WTC11 (cell line): Measurements from ENCODE around the gene SHTN1. TPM values are rescaled to one million over a fixed set of nuclear protein-coding genes. Genes with fewer than 3 reads are reported as not detected.

ENCODE experiments used
- ATAC-seq: fragments of 200-7000 bp; cut with Tn5 transposase; 2 replicates; pipeline ENCODE4 v1.10.0; 2021; ENCODE audit warnings: mild to moderate bottlenecking, moderate library complexity
- CTCF ChIA-PET: fragments of 300-600 bp; sonication (Branson Sonifier 250); formaldehyde crosslinking; loops from one replicate; lab custom pipeline; 2021; ENCODE audit warnings: antibody characterized with exemption; lab: Charles Lee
- POLR2A ChIA-PET: fragments of 350-600 bp; sonication (Branson Sonifier 250); formaldehyde crosslinking; loops from one replicate; lab custom pipeline; 2021; ENCODE audit warnings: antibody characterized with exemption; lab: Charles Lee
- DNase-seq: peaks from one replicate; pipeline ENCODE4 v3.0.0; 2021; ENCODE audit warnings: low spot score
- H3K27ac Mint-ChIP-seq: 2 replicates; pipeline ENCODE4 v1.8.0; 2021; ENCODE audit warnings: mixed read lengths
- H3K27me3 Mint-ChIP-seq: 2 replicates; pipeline ENCODE4 v1.8.0; 2021; ENCODE audit warnings: low read depth, mild to moderate bottlenecking, moderate library complexity, mixed read lengths
- H3K36me3 Mint-ChIP-seq: 2 replicates; pipeline ENCODE4 v1.8.0; 2021; ENCODE audit warnings: mixed read lengths
- H3K4me1 Mint-ChIP-seq: 2 replicates; pipeline ENCODE4 v1.8.0; 2022; ENCODE audit warnings: mixed read lengths
- H3K4me3 Mint-ChIP-seq: 2 replicates; pipeline ENCODE4 v1.8.0; 2021; ENCODE audit warnings: mild to moderate bottlenecking, moderate library complexity, mixed read lengths
- H3K9me3 Mint-ChIP-seq: 2 replicates; pipeline ENCODE4 v1.8.0; 2021; ENCODE audit warnings: mixed read lengths
- CBFB ChIP-seq: sonication (generic); formaldehyde crosslinking; IDR thresholded peaks from 2 replicates; pipeline ENCODE4 v1.8.1; 2022; ENCODE audit warnings: mild to moderate bottlenecking, low read depth, missing genetic modification reagents
- CREM ChIP-seq: sonication (generic); formaldehyde crosslinking; IDR thresholded peaks from 2 replicates; pipeline ENCODE4 v1.8.1; 2022; ENCODE audit warnings: mild to moderate bottlenecking, missing genetic modification reagents, moderate library complexity
- ETV6 ChIP-seq: sonication (generic); formaldehyde crosslinking; IDR thresholded peaks from 2 replicates; pipeline ENCODE4 v1.8.1; 2022; ENCODE audit warnings: mild to moderate bottlenecking, missing genetic modification reagents
- GTF2I ChIP-seq: fragments of 250-450 bp; sonication (Bioruptor Pico); conservative IDR thresholded peaks from 2 replicates; pipeline ENCODE4 v1.4.0; 2021; ENCODE audit warnings: mild to moderate bottlenecking
- JUN ChIP-seq: sonication (generic); formaldehyde crosslinking; IDR thresholded peaks from 2 replicates; pipeline ENCODE4 v1.8.0; 2023; ENCODE audit warnings: mild to moderate bottlenecking, missing genetic modification reagents
- NFATC4 ChIP-seq: fragments of 250-450 bp; sonication (Bioruptor Pico); IDR thresholded peaks from 2 replicates; pipeline ENCODE4 v1.9.0; 2021; ENCODE audit warnings: mild to moderate bottlenecking
- NR3C1 ChIP-seq: sonication (generic); formaldehyde crosslinking; conservative IDR thresholded peaks from 2 replicates; pipeline ENCODE4 v1.8.1; 2023; ENCODE audit warnings: low read depth, mild to moderate bottlenecking, missing genetic modification reagents
- OVOL2 ChIP-seq: fragments of 250-450 bp; sonication (Bioruptor Pico); IDR thresholded peaks from 2 replicates; pipeline ENCODE4 v1.9.0; 2021; ENCODE audit warnings: mild to moderate bottlenecking, borderline replicate concordance
- PRRX2 ChIP-seq: fragments of 250-450 bp; sonication (Bioruptor Pico); IDR thresholded peaks from 2 replicates; pipeline ENCODE4 v1.8.0; 2021; ENCODE audit warnings: mild to moderate bottlenecking
- SMAD4 ChIP-seq: sonication (generic); formaldehyde crosslinking; IDR thresholded peaks from 2 replicates; pipeline ENCODE4 v1.8.0; 2022; ENCODE audit warnings: mild to moderate bottlenecking, missing genetic modification reagents
- ZBTB21 ChIP-seq: sonication (generic); formaldehyde crosslinking; IDR thresholded peaks from 2 replicates; pipeline ENCODE4 v1.8.1; 2023; ENCODE audit warnings: mild to moderate bottlenecking, missing genetic modification reagents, borderline replicate concordance
- ZNF121 ChIP-seq: sonication (generic); formaldehyde crosslinking; IDR thresholded peaks from 2 replicates; pipeline ENCODE4 v1.8.0; 2023; ENCODE audit warnings: missing genetic modification reagents
- total RNA-seq: library from RNA; stranded (reverse); gene quantifications from 3 replicates; pipeline ENCODE4 v1.2.3, GENCODE V29; 2021
- TF ChIP-seq, protein P1 (sequence below): fragments of 200-600 bp; IDR thresholded peaks from 2 replicates; pipeline ENCODE4 v1.8.0; 2022; ENCODE audit warnings: antibody characterized with exemption
- TF ChIP-seq, protein P2 (sequence below): sonication (generic); formaldehyde crosslinking; IDR thresholded peaks from 2 replicates; pipeline ENCODE4 v1.8.0; 2022; ENCODE audit warnings: missing genetic modification reagents
- TF ChIP-seq, protein P3 (sequence below): sonication (generic); formaldehyde crosslinking; IDR thresholded peaks from 2 replicates; pipeline ENCODE4 v1.8.1; 2022; ENCODE audit warnings: missing genetic modification reagents, borderline replicate concordance
- TF ChIP-seq, protein P4 (sequence below): sonication (generic); formaldehyde crosslinking; IDR thresholded peaks from 2 replicates; pipeline ENCODE4 v1.8.0; 2023; ENCODE audit warnings: mild to moderate bottlenecking, missing genetic modification reagents
- TF ChIP-seq, protein P5 (sequence below): sonication (generic); formaldehyde crosslinking; IDR thresholded peaks from 2 replicates; pipeline ENCODE4 v1.8.1; 2022; ENCODE audit warnings: low read depth, mild to moderate bottlenecking, moderate library complexity, missing genetic modification reagents, borderline replicate concordance
- TF ChIP-seq, protein P6 (sequence below): sonication (generic); formaldehyde crosslinking; IDR thresholded peaks from 2 replicates; pipeline ENCODE4 v1.8.0; 2022; ENCODE audit warnings: mild to moderate bottlenecking, missing genetic modification reagents

The SHTN1 gene
- total RNA-seq, 1 experiment from 2014 or later: 11.0 TPM

DNA sequence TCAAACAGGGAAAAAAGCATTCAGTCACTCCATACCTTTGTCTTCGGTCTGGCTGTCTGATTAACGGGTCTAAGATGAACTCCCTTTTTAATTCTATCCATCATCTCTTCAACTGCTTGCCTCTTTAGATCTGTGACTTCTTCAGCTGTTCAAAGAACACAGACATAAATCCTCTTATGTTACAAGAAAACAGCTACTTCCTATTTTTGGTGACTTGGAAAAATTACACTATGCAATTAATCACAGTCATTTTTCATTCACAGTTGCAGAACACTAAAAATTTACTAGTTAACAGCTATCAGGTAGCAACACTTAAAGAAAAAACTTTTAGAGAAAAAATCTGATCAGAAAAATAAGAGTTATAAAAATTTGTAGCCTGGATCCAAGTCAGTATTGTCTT is 89.6 kb downstream of the SHTN1 start (continued):
- TF ChIP-seq, protein P1, sequence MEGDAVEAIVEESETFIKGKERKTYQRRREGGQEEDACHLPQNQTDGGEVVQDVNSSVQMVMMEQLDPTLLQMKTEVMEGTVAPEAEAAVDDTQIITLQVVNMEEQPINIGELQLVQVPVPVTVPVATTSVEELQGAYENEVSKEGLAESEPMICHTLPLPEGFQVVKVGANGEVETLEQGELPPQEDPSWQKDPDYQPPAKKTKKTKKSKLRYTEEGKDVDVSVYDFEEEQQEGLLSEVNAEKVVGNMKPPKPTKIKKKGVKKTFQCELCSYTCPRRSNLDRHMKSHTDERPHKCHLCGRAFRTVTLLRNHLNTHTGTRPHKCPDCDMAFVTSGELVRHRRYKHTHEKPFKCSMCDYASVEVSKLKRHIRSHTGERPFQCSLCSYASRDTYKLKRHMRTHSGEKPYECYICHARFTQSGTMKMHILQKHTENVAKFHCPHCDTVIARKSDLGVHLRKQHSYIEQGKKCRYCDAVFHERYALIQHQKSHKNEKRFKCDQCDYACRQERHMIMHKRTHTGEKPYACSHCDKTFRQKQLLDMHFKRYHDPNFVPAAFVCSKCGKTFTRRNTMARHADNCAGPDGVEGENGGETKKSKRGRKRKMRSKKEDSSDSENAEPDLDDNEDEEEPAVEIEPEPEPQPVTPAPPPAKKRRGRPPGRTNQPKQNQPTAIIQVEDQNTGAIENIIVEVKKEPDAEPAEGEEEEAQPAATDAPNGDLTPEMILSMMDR: no peak
- TF ChIP-seq ZBTB21: no peak
- TF ChIP-seq, protein P2, sequence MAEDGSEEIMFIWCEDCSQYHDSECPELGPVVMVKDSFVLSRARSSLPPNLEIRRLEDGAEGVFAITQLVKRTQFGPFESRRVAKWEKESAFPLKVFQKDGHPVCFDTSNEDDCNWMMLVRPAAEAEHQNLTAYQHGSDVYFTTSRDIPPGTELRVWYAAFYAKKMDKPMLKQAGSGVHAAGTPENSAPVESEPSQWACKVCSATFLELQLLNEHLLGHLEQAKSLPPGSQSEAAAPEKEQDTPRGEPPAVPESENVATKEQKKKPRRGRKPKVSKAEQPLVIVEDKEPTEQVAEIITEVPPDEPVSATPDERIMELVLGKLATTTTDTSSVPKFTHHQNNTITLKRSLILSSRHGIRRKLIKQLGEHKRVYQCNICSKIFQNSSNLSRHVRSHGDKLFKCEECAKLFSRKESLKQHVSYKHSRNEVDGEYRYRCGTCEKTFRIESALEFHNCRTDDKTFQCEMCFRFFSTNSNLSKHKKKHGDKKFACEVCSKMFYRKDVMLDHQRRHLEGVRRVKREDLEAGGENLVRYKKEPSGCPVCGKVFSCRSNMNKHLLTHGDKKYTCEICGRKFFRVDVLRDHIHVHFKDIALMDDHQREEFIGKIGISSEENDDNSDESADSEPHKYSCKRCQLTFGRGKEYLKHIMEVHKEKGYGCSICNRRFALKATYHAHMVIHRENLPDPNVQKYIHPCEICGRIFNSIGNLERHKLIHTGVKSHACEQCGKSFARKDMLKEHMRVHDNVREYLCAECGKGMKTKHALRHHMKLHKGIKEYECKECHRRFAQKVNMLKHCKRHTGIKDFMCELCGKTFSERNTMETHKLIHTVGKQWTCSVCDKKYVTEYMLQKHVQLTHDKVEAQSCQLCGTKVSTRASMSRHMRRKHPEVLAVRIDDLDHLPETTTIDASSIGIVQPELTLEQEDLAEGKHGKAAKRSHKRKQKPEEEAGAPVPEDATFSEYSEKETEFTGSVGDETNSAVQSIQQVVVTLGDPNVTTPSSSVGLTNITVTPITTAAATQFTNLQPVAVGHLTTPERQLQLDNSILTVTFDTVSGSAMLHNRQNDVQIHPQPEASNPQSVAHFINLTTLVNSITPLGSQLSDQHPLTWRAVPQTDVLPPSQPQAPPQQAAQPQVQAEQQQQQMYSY: no peak

DNA sequence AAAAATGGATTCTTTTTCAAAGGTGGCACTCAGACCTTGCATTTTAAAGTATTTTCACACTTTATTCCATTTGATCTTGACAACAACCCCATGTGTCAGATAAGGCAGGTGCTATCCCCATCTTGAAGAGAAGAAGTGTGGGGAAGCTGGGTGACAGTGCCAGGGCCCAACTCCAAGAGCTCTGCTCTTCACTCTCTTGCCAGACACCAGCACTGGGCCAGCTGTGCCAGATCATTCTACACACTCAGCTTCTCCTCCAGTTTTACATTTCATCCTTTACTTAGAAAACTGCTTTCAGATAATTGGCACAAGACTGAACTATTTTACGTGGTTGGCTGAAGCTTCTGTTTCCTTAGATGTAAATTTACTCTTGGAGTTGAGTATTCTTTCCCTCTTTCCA is 91.3 kb downstream of the SHTN1 start:
- Mint-ChIP-seq H3K27ac (no peak overlapping the region), H3K9me3 (no peaks in the 10 kb centered on the region), H3K27me3 (no peaks in the 10 kb centered on the region), H3K4me3 (no peak overlapping the region), H3K36me3 (no peaks in the 10 kb centered on the region)
- POLR2A ChIA-PET: no interaction called here
- no peak for DNase-seq
- TF ChIP-seq NFATC4 (CRISPR knock-in tag) (no peak), ZNF121 (CRISPR knock-in tag) (no peak), CBFB (no peak), ETV6 (CRISPR knock-in tag) (no peak), PRRX2 (CRISPR knock-in tag) (no peak), CREM (no peak), GTF2I (CRISPR knock-in tag) (no peak), OVOL2 (CRISPR knock-in tag) (no peak), NR3C1 (CRISPR knock-in tag) (no peak)
- TF ChIP-seq, protein P3, sequence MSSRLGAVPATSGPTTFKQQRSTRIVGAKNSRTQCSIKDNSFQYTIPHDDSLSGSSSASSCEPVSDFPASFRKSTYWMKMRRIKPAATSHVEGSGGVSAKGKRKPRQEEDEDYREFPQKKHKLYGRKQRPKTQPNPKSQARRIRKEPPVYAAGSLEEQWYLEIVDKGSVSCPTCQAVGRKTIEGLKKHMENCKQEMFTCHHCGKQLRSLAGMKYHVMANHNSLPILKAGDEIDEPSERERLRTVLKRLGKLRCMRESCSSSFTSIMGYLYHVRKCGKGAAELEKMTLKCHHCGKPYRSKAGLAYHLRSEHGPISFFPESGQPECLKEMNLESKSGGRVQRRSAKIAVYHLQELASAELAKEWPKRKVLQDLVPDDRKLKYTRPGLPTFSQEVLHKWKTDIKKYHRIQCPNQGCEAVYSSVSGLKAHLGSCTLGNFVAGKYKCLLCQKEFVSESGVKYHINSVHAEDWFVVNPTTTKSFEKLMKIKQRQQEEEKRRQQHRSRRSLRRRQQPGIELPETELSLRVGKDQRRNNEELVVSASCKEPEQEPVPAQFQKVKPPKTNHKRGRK (CRISPR knock-in tag): no peak
- TF ChIP-seq, protein P4, sequence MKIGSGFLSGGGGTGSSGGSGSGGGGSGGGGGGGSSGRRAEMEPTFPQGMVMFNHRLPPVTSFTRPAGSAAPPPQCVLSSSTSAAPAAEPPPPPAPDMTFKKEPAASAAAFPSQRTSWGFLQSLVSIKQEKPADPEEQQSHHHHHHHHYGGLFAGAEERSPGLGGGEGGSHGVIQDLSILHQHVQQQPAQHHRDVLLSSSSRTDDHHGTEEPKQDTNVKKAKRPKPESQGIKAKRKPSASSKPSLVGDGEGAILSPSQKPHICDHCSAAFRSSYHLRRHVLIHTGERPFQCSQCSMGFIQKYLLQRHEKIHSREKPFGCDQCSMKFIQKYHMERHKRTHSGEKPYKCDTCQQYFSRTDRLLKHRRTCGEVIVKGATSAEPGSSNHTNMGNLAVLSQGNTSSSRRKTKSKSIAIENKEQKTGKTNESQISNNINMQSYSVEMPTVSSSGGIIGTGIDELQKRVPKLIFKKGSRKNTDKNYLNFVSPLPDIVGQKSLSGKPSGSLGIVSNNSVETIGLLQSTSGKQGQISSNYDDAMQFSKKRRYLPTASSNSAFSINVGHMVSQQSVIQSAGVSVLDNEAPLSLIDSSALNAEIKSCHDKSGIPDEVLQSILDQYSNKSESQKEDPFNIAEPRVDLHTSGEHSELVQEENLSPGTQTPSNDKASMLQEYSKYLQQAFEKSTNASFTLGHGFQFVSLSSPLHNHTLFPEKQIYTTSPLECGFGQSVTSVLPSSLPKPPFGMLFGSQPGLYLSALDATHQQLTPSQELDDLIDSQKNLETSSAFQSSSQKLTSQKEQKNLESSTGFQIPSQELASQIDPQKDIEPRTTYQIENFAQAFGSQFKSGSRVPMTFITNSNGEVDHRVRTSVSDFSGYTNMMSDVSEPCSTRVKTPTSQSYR (CRISPR knock-in tag): no peak
- TF ChIP-seq, all 79 proteins: peak for 0
- H3K4me1 Mint-ChIP-seq: peaks cover 8% of the 10 kb centered on the region
- ATAC-seq: no peak
- CTCF ChIA-PET: no interaction called here

DNA sequence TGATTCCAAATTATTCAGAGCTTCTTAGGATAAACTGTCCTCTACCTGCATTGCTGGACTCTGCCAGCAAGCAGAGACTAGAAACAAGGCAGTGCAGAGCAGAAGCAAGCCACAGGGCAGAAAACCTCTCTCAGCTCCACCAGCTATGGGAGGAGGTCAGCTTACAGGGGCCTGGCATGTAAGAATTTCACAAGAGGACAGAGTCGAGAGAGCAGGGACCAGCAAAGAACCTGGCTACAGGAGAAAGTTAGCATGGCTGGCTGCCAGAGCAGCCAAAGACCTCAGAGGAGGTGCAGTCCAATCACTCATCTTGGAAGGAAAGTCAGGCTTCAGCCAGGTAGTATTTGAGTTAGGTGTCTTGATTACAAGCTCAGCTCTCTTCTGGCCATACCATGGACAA is 92.8 kb downstream of the SHTN1 start:
- H3K4me1 Mint-ChIP-seq: no peaks in the 10 kb centered on the region
- H3K27me3 Mint-ChIP-seq: no peaks in the 10 kb centered on the region
- POLR2A ChIA-PET: no interaction called here
- H3K36me3 Mint-ChIP-seq: no peaks in the 10 kb centered on the region
- no peak overlapping the region for H3K27ac Mint-ChIP-seq
- no peaks in the 10 kb centered on the region for H3K9me3 Mint-ChIP-seq
- ATAC-seq (0 out of 2 replicates have a peak, but pooled peaks have one; percentile 22), DNase-seq (no peak)
- H3K4me3 Mint-ChIP-seq: no peak overlapping the region
- TF ChIP-seq SMAD4 (CRISPR knock-in tag) (no peak), JUN (CRISPR knock-in tag) (no peak), ZBTB21 (no peak)
- TF ChIP-seq, protein P5, sequence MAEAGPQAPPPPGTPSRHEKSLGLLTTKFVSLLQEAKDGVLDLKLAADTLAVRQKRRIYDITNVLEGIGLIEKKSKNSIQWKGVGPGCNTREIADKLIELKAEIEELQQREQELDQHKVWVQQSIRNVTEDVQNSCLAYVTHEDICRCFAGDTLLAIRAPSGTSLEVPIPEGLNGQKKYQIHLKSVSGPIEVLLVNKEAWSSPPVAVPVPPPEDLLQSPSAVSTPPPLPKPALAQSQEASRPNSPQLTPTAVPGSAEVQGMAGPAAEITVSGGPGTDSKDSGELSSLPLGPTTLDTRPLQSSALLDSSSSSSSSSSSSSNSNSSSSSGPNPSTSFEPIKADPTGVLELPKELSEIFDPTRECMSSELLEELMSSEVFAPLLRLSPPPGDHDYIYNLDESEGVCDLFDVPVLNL (CRISPR knock-in tag): no peak
- TF ChIP-seq, protein P6, sequence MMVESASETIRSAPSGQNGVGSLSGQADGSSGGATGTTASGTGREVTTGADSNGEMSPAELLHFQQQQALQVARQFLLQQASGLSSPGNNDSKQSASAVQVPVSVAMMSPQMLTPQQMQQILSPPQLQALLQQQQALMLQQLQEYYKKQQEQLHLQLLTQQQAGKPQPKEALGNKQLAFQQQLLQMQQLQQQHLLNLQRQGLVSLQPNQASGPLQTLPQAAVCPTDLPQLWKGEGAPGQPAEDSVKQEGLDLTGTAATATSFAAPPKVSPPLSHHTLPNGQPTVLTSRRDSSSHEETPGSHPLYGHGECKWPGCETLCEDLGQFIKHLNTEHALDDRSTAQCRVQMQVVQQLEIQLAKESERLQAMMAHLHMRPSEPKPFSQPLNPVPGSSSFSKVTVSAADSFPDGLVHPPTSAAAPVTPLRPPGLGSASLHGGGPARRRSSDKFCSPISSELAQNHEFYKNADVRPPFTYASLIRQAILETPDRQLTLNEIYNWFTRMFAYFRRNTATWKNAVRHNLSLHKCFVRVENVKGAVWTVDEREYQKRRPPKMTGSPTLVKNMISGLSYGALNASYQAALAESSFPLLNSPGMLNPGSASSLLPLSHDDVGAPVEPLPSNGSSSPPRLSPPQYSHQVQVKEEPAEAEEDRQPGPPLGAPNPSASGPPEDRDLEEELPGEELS (CRISPR knock-in tag): no peak
- CTCF ChIA-PET: no interaction called here
